Measurements from ENCODE around the gene STING1.
"Not testable (repeated sequence)": the region's sequence is repeated elsewhere in the genome, so short reads cannot be mapped to it uniquely, and the experiment has no call there.

The STING1 gene

DNA sequence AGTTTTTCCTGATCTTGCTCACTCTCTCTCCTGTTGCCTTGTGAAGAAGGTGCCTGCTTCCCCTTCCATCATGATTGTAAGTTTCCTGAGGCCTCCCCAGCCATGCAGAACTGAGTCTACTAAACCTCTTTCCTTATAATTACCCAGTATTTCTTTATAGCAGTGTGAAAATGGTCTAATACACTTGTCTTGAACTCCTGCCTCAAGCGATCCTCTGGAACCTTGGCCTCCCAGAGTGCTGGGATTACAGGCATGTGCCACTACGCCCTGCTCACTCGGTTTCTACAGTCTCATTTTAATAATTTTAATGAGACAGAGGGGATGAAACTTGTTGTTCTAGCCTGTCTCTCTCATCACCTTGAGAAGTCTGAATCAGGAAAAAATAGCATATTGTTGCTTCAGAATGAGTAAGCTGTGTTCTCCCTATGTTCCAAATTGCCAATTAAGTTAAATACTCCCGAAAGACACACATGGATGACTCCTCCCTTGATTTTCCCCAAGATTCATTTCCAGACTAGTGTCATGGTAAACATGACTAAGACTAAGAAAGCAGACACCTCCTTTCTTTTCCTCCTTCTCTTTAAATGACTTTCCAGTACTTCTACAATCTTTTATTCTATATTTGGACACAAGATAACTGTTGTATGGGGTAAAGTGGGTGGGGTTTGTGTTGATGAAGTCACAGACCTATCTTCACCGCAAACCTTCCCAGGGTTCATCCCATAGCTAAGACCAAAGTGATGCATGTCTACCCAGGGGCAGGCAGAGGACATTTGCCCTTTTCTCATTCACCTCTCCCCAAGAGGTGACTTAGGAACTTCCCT is 35.4 kb downstream of the STING1 start:
- Histone ChIP-seq H3K27ac (ENCODE audit: low read depth, low read length) (no peak overlapping the region), H3K79me2 (ENCODE audit: insufficient read depth, low read length) (no peaks in the 10 kb centered on the region), H3F3A (ENCODE audit: insufficient read depth) (no peaks in the 10 kb centered on the region), H3K9ac (ENCODE audit: low read length) (no peak overlapping the region), H3K36me3 (ENCODE audit: low read length) (no peaks in the 10 kb centered on the region), H4K20me1 (ENCODE audit: low read depth, low read length) (no peaks in the 10 kb centered on the region), H3K4me2 (ENCODE audit: low read depth, low read length, poor library complexity, severe bottlenecking) (no peak overlapping the region), H2AFZ (ENCODE audit: low read depth, low read length, severe bottlenecking) (no peak overlapping the region), H3K4me3 (ENCODE audit: insufficient read depth, low read length, poor library complexity, severe bottlenecking) (no peak overlapping the region), H3K9me3 (ENCODE audit: insufficient read depth, low read length) (no peaks in the 10 kb centered on the region), H3K27me3 (ENCODE audit: low read length) (no peaks in the 10 kb centered on the region), H3K9me2 (replicated peaks; ENCODE audit: insufficient read depth, low read length) (no peaks in the 10 kb centered on the region)
- no peak for TF ChIP-seq EZH2phosphoT487 (conservative IDR thresholded peaks at IDR 0.05; ENCODE audit: low read length)
- TF ChIP-seq, protein P1, sequence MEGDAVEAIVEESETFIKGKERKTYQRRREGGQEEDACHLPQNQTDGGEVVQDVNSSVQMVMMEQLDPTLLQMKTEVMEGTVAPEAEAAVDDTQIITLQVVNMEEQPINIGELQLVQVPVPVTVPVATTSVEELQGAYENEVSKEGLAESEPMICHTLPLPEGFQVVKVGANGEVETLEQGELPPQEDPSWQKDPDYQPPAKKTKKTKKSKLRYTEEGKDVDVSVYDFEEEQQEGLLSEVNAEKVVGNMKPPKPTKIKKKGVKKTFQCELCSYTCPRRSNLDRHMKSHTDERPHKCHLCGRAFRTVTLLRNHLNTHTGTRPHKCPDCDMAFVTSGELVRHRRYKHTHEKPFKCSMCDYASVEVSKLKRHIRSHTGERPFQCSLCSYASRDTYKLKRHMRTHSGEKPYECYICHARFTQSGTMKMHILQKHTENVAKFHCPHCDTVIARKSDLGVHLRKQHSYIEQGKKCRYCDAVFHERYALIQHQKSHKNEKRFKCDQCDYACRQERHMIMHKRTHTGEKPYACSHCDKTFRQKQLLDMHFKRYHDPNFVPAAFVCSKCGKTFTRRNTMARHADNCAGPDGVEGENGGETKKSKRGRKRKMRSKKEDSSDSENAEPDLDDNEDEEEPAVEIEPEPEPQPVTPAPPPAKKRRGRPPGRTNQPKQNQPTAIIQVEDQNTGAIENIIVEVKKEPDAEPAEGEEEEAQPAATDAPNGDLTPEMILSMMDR (IDR thresholded peaks at IDR 0.05; ENCODE audit: insufficient read depth, low read length, poor library complexity, severe bottlenecking), result no peak

DNA sequence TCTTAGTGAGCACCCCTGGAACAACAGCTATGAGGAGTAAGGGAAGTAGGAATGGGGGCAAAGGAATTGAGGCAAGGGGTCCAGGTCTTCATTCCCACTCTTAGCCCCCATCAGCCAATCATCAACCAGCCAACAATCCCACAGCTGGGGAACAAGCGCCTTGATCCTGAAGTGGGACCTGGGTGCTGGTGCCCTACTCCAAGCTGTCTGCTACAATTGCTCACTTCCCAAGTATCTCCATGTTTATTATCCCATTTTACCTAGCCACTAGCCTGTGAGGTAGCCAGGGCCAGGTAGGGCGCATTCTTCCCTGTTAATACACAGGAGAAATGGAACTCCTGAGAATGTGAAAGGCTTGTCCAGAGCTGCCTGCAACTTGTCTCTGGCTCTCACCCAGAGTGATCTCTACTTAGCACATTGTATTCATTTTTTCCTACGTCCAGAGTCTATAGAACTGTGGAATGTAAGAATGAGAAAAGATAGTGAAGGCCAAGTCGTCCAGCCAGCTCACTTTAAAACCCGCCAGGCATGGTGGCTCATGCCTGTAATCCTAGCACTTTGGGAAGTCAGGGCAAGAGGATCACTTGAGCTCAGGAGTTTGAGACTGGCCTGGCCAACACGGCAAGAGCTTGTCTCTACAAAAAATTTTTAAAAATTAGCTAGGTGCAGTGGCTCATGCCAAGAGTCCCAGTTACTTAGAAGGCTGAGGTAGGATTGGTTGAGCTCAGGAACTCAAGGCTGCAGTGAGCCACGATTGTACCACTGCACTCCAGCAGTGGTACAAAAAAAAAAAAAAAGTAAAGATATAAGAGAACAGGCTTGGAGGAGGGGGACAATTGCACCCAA is 37.0 kb downstream of the STING1 start:
- H3K4me3 ChIP-seq (ENCODE audit: insufficient read depth, low read length, poor library complexity, severe bottlenecking), result no peak overlapping the region
- no peaks in the 10 kb centered on the region for H3K36me3 ChIP-seq (ENCODE audit: low read length)
- H3K9me3 ChIP-seq (ENCODE audit: insufficient read depth, low read length), result no peaks in the 10 kb centered on the region
- H3K4me2 ChIP-seq (ENCODE audit: low read depth, low read length, poor library complexity, severe bottlenecking), result no peak overlapping the region
- no peak overlapping the region for H3K9ac ChIP-seq (ENCODE audit: low read length)
- no peaks in the 10 kb centered on the region for H3F3A ChIP-seq (ENCODE audit: insufficient read depth)
- H3K79me2 ChIP-seq (ENCODE audit: insufficient read depth, low read length), result no peaks in the 10 kb centered on the region
- no peak overlapping the region for H3K27ac ChIP-seq (ENCODE audit: low read depth, low read length)
- no peaks in the 10 kb centered on the region for H3K27me3 ChIP-seq (ENCODE audit: low read length)
- H4K20me1 ChIP-seq (ENCODE audit: low read depth, low read length), result no peaks in the 10 kb centered on the region
- no peak overlapping the region for H2AFZ ChIP-seq (ENCODE audit: low read depth, low read length, severe bottlenecking)
- H3K9me2 ChIP-seq (replicated peaks; ENCODE audit: insufficient read depth, low read length), result no peaks in the 10 kb centered on the region
- TF ChIP-seq EZH2phosphoT487 (conservative IDR thresholded peaks at IDR 0.05; ENCODE audit: low read length), result no peak
- TF ChIP-seq, protein P1 (IDR thresholded peaks at IDR 0.05; ENCODE audit: insufficient read depth, low read length, poor library complexity, severe bottlenecking), result no peak

- H3K9me2 ChIP-seq (replicated peaks; ENCODE audit: insufficient read depth, low read length), result no peaks in the 10 kb centered on the region
- no peak overlapping the region for H3K27ac ChIP-seq (ENCODE audit: low read depth, low read length)
- H4K20me1 ChIP-seq (ENCODE audit: low read depth, low read length), result no peaks in the 10 kb centered on the region
- H3K4me2 ChIP-seq (ENCODE audit: low read depth, low read length, poor library complexity, severe bottlenecking), result no peak overlapping the region
- no peaks in the 10 kb centered on the region for H3K36me3 ChIP-seq (ENCODE audit: low read length)
- H3K27me3 ChIP-seq (ENCODE audit: low read length), result no peaks in the 10 kb centered on the region
- H3K4me3 ChIP-seq (ENCODE audit: insufficient read depth, low read length, poor library complexity, severe bottlenecking), result no peak overlapping the region
- H2AFZ ChIP-seq (ENCODE audit: low read depth, low read length, severe bottlenecking), result no peak overlapping the region
- H3K79me2 ChIP-seq (ENCODE audit: insufficient read depth, low read length), result no peaks in the 10 kb centered on the region
- H3K9me3 ChIP-seq (ENCODE audit: insufficient read depth, low read length), result no peaks in the 10 kb centered on the region
- TF ChIP-seq EZH2phosphoT487 (conservative IDR thresholded peaks at IDR 0.05; ENCODE audit: low read length), result no peak
- TF ChIP-seq, protein P1 (IDR thresholded peaks at IDR 0.05; ENCODE audit: insufficient read depth, low read length, poor library complexity, severe bottlenecking), result no peak
- no peak overlapping the region for H3K9ac ChIP-seq (ENCODE audit: low read length)
- no peaks in the 10 kb centered on the region for H3F3A ChIP-seq (ENCODE audit: insufficient read depth)
These were observed 38.6 kb downstream of the STING1 start for GRCh38 chr5:139443831-139444453.

GRCh38 chr5:139440416-139440815 is 42.1 kb downstream of the STING1 start:
- not testable (repeated sequence) for H3K9me2 ChIP-seq (replicated peaks; ENCODE audit: insufficient read depth, low read length); H3K9me3 ChIP-seq (ENCODE audit: insufficient read depth, low read length); H3K4me2 ChIP-seq (ENCODE audit: low read depth, low read length, poor library complexity, severe bottlenecking); H3K36me3 ChIP-seq (ENCODE audit: low read length); H4K20me1 ChIP-seq (ENCODE audit: low read depth, low read length); H3F3A ChIP-seq (ENCODE audit: insufficient read depth); H3K9ac ChIP-seq (ENCODE audit: low read length); H3K27me3 ChIP-seq (ENCODE audit: low read length); H2AFZ ChIP-seq (ENCODE audit: low read depth, low read length, severe bottlenecking); H3K27ac ChIP-seq (ENCODE audit: low read depth, low read length); H3K4me3 ChIP-seq (ENCODE audit: insufficient read depth, low read length, poor library complexity, severe bottlenecking); H3K79me2 ChIP-seq (ENCODE audit: insufficient read depth, low read length)
